Measurements from ENCODE around the gene ALDH4A1. TPM values are rescaled to one million over a fixed set of nuclear protein-coding genes. Genes with fewer than 3 reads are reported as not detected.
"Not testable (repeated sequence)": the region's sequence is repeated elsewhere in the genome, so short reads cannot be mapped to it uniquely, and the experiment has no call there.

The ALDH4A1 gene
- total and polyA plus RNA-seq, 9 of the 15 experiments (the other 6 are each of a cell fraction or from before 2014, with no cell fraction given): 0.27 to 31.4 (median 16.6) TPM

GRCh38 chr1:18870957-18871356 is 31.4 kb downstream of the ALDH4A1 start:
- Histone ChIP-seq H3K9me1 (ENCODE audit: control insufficient read depth, insufficient read depth, low read length) (no peaks in the 10 kb centered on the region), H3K9ac (ENCODE audit: insufficient read depth in 1 of 2, low read depth in 2 of 2, low read length in 2 of 2) (no peak overlapping the region), H3K4me3 (no peak overlapping the region), H2AFZ (ENCODE audit: low read depth, low read length) (no peak overlapping the region), H3K36me3 (ENCODE audit: control insufficient read depth, insufficient read depth, low read length) (no peaks in the 10 kb centered on the region), H3K4me1 (replicated peaks in 1 of 2; ENCODE audit: control insufficient read depth in 2 of 2, insufficient read depth in 2 of 2, low read length in 2 of 2) (peaks cover 0 to 13% of the 10 kb centered on the region in 2 experiments; a peak in 2 of 5 replicates), H3K4me2 (ENCODE audit: insufficient read depth, low read length) (no peak overlapping the region), H3K79me2 (ENCODE audit: control insufficient read depth, insufficient read depth, low read length) (no peaks in the 10 kb centered on the region), H3K27ac (ENCODE audit: extremely low read depth, low read depth, low read length) (no peak overlapping the region), H3K27me3 (ENCODE audit: control insufficient read depth in 2 of 2, insufficient read depth in 2 of 2, low read length in 2 of 2) (peaks cover 26 to 40% of the 10 kb centered on the region in 2 experiments; a peak in 4 of 5 replicates), H3K9me3 (replicated peaks; ENCODE audit: control insufficient read depth, insufficient read depth, low read depth, low read length) (no peaks in the 10 kb centered on the region), H4K20me1 (replicated peaks; ENCODE audit: control insufficient read depth, insufficient read depth, low read length) (peaks cover 20% of the 10 kb centered on the region)
- BruUV-seq (replicated peaks): no TSS peak
- POLR2A ChIA-PET: no interaction called here
- TF ChIP-seq ESRRA (IDR thresholded peaks at IDR 0.05; ENCODE audit: borderline replicate concordance, low read depth): no peak
- 0 out of 2 replicates have a peak, but pooled peaks have one; percentile 18 for TF ChIP-seq CEBPB (tag; IDR thresholded peaks at IDR 0.05)
- FAIRE-seq (no peak), ATAC-seq (no peak), DNase-seq (ENCODE audit: extremely low read depth in 1 of 4, low spot score in 3 of 4) (no peak)
- in situ Hi-C loops (cut with MboI) (no loop called here), intact Hi-C loops (cut with micrococcal nuclease) (no loop called here)
- CTCF ChIA-PET (ENCODE audit: low intra/inter-chr PET ratio): no interaction called here
- 26% methylated on average over 10 of the region's 10 CpGs for WGBS (ENCODE audit: insufficient coverage, low coverage, missing lambda C conversion rate)

- BruUV-seq (replicated peaks); H3K4me2 ChIP-seq (ENCODE audit: insufficient read depth, low read length); H3K9ac ChIP-seq (ENCODE audit: insufficient read depth in 1 of 2, low read depth in 2 of 2, low read length in 2 of 2); H3K36me3 ChIP-seq (ENCODE audit: control insufficient read depth, insufficient read depth, low read length); POLR2A ChIA-PET; H2AFZ ChIP-seq (ENCODE audit: low read depth, low read length); ATAC-seq; H3K4me3 ChIP-seq; H3K79me2 ChIP-seq (ENCODE audit: control insufficient read depth, insufficient read depth, low read length); intact Hi-C loops (cut with micrococcal nuclease); H3K9me3 ChIP-seq (replicated peaks; ENCODE audit: control insufficient read depth, insufficient read depth, low read depth, low read length); H3K27ac ChIP-seq (ENCODE audit: extremely low read depth, low read depth, low read length); FAIRE-seq; H3K9me1 ChIP-seq (ENCODE audit: control insufficient read depth, insufficient read depth, low read length); DNase-seq (ENCODE audit: extremely low read depth in 1 of 4, low spot score in 3 of 4); in situ Hi-C loops (cut with MboI): not testable (repeated sequence)
- WGBS (ENCODE audit: insufficient coverage, low coverage, missing lambda C conversion rate): 4% methylated on average over 3 of the region's 3 CpGs
- peaks cover 0 to 12% of the 10 kb centered on the region in 2 experiments; a peak in 2 of 5 replicates for H3K4me1 ChIP-seq (replicated peaks in 1 of 2; ENCODE audit: control insufficient read depth in 2 of 2, insufficient read depth in 2 of 2, low read length in 2 of 2)
- peaks cover 20% of the 10 kb centered on the region for H4K20me1 ChIP-seq (replicated peaks; ENCODE audit: control insufficient read depth, insufficient read depth, low read length)
- CTCF ChIA-PET (ENCODE audit: low intra/inter-chr PET ratio): interaction anchor here (0.7 kb wide), 1 partner anchor 43 kb away, joined by 3 read pairs; no protein-coding TSS in a partner anchor
- peaks cover 30 to 44% of the 10 kb centered on the region in 2 experiments; a peak in 4 of 5 replicates for H3K27me3 ChIP-seq (ENCODE audit: control insufficient read depth in 2 of 2, insufficient read depth in 2 of 2, low read length in 2 of 2)
Measured at GRCh38 chr1:18870595-18870865, 31.8 kb downstream of the ALDH4A1 start.
